ENCODE data around the gene MAGED2.
"Not testable (repeated sequence)": the region's sequence is repeated elsewhere in the genome, so short reads cannot be mapped to it uniquely, and the experiment has no call there.

MAGED2 gene

DNA sequence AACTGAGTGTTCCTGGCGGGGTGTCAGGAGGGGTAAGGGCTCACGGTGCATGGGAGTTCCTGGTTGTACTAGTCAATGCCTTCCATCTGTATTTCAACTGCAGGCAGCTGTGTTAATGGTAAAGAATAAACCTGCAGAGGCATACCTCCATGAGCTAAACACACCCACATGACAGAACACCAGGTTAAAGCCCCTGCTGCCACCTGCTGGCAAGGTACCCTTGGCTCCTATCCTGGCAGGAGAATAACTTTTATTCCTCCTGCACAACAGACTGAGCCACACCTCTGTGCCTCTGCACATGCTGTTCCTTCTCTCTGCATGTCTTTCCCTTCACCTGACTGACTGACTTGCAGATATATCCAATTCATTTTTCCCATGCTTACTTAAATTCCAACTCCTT is 20.6 kb upstream of the MAGED2 start:
- H3K4me3 ChIP-seq (ENCODE audit: low read depth, low read length), result no peak overlapping the region
- TF ChIP-seq, protein P1, sequence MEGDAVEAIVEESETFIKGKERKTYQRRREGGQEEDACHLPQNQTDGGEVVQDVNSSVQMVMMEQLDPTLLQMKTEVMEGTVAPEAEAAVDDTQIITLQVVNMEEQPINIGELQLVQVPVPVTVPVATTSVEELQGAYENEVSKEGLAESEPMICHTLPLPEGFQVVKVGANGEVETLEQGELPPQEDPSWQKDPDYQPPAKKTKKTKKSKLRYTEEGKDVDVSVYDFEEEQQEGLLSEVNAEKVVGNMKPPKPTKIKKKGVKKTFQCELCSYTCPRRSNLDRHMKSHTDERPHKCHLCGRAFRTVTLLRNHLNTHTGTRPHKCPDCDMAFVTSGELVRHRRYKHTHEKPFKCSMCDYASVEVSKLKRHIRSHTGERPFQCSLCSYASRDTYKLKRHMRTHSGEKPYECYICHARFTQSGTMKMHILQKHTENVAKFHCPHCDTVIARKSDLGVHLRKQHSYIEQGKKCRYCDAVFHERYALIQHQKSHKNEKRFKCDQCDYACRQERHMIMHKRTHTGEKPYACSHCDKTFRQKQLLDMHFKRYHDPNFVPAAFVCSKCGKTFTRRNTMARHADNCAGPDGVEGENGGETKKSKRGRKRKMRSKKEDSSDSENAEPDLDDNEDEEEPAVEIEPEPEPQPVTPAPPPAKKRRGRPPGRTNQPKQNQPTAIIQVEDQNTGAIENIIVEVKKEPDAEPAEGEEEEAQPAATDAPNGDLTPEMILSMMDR (IDR thresholded peaks at IDR 0.05; ENCODE audit: insufficient read depth, low read depth, low read length, missing control alignments), result peak; percentile 35
- DNase-seq (ENCODE audit: low read depth), result peak; percentile 36

DNA sequence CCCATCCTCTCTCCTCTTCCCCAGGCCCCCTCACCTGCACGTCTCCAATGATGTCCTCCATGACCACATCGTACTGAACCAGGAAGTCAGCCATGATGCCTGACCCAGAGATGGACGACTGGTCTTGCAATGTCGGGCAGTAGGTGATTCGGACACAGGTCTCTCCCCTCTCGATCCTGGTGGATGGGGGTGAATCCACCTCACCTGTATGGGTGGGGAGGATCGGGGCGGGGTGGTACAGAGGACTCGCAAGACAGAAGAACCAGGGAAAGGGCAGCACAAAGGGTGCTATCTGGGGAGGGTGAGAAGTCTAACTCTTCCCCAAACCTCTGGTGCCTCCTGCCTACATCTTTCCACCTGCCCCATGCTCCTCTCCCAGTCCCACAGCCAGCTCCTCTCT is 19.1 kb upstream of the MAGED2 start:
- H3K4me3 ChIP-seq (ENCODE audit: low read depth, low read length), result no peak overlapping the region
- TF ChIP-seq, protein P1 (IDR thresholded peaks at IDR 0.05; ENCODE audit: insufficient read depth, low read depth, low read length, missing control alignments), result no peak

DNA sequence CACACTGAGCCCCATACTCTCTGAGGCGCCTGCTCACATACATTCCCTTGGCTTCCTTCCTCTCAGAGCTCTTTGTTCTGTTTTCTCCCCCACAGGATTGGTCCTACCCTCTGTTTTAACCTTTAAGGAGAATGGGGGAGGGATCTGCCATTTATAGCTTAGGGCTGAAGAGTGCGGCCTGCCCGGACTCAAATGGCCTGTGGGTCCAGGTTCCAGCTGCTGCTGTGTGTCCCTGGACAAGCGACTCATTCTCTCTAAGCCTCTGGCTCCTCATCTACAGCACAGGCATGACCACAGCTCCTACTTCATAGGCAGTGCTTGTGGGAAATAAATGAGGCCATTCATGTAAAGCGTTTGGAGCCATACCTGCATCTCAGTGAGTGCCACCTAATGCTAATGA is 18.1 kb upstream of the MAGED2 start:
- DNase-seq (ENCODE audit: low read depth); H3K4me3 ChIP-seq (ENCODE audit: low read depth, low read length): not testable (repeated sequence)

More for the DNA sequence above, 19.1 kb upstream of the MAGED2 start:
- DNase-seq (ENCODE audit: low read depth), result no peak

DNA sequence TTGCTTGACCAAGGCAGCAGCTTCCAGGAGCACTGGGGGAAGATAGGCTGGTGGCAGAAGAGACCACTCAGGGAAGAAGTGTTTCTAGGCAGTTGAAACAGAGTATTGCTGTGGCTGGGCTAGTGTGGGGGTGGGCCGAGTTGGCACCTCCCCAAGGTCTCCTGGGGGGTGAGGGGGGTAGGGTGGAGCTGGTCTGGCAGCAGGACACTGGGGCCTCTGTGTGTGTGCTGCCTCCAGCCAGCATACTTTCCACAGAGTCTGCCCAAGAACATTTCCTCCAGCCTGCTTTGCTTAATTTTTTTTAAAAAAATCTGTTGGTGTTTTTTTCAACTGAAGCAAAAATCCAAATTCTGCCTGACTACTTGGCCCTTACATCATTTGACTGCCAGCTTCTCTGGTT is 13.5 kb upstream of the MAGED2 start:
- H3K4me3 ChIP-seq (ENCODE audit: low read depth, low read length), result no peak overlapping the region
- TF ChIP-seq, protein P1 (IDR thresholded peaks at IDR 0.05; ENCODE audit: insufficient read depth, low read depth, low read length, missing control alignments), result no peak
- no peak for DNase-seq (ENCODE audit: low read depth)

DNA sequence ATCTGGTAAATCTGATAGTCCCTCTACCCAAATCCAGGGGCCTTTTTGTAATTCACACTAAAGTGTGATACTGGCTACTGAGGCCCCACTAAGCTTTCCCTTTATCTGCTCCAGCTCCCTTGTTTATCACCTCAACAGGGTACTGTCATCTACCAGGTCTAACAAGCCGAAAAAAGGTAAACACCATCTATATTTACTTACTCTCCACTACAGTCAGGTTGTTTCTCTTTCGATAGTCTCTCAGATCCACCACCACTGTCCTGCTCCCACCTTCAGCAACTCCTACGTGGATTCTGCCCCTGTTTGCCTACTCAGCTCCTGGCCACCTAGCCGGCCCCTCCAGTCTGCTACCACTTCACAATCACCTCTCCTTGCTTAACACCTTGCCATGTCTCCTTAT is 12.8 kb upstream of the MAGED2 start:
- TF ChIP-seq, protein P1 (IDR thresholded peaks at IDR 0.05; ENCODE audit: insufficient read depth, low read depth, low read length, missing control alignments), result no peak
- H3K4me3 ChIP-seq (ENCODE audit: low read depth, low read length), result no peak overlapping the region
- DNase-seq (ENCODE audit: low read depth), result no peak

DNA sequence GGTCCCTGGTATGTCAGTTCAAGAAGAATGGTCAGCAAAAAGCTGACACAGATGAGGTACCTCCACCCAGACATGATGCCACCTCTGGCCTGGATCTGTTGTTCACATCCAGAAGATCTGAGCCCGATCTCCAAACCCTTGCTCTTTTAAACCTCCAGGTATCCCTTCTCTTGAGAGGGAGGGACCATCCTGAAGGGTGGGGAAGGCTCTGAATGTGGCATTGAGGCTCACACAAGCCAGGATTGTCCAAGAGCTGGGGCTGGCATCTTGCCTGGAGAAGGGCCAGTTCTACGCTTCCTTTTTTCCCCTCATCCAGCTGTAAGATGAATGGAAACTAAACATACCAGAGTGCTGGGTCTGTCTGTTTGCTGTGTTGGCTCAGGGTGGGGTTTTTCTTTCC is 9.4 kb upstream of the MAGED2 start, which contains the start of gene ITIH6:
Gene ITIH6, minus strand, starts transcription at position 119 of the 400 bp plus-strand sequence. Its CDS starts 45 bp downstream, at position 74.
- no peak within 1 kb of the TSS for H3K4me3 ChIP-seq (ENCODE audit: low read depth, low read length)
- TF ChIP-seq, protein P1 (IDR thresholded peaks at IDR 0.05; ENCODE audit: insufficient read depth, low read depth, low read length, missing control alignments), result no peak
- DNase-seq (ENCODE audit: low read depth), result no peak

DNA sequence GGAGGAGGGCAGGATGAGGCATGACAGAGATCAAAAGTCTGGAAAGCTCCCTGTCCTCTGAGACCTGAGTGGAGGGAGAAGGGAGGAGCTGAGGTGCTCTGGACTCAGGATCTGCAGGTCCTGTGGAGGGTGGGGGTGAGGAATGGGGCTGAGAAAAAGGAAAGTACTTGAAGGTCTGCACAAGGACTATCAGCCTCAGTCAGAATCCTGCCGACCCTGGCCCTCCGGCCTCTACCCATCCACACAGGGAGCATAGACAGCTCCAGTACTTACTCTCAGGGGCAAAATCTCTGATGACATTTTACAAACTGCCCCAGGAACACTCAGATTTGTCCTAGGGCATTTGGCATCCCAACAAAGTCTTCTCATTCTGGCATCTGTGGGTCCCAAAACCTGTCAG is 8.5 kb upstream of the MAGED2 start:
- TF ChIP-seq, protein P1 (IDR thresholded peaks at IDR 0.05; ENCODE audit: insufficient read depth, low read depth, low read length, missing control alignments), result no peak
- no peak overlapping the region for H3K4me3 ChIP-seq (ENCODE audit: low read depth, low read length)

More for the DNA sequence above, 8.5 kb upstream of the MAGED2 start:
- no peak for DNase-seq (ENCODE audit: low read depth)

Data from GM12865 (cell line).